Tongue (tissue), 2 donors: ENCODE data around the gene EPHA10. TPM values are rescaled to one million over a fixed set of nuclear protein-coding genes. Genes with fewer than 3 reads are reported as not detected.
"Not testable (repeated sequence)": the region's sequence is repeated elsewhere in the genome, so short reads cannot be mapped to it uniquely, and the experiment has no call there.

Experiments
- DNase-seq: peaks from one replicate; pipeline ENCODE4 v3.0.0-alpha.2; 2015
- total RNA-seq: library from RNA; depleted of rRNA; stranded (reverse); fragments of >200 nt; gene quantifications from one replicate; pipeline ENCODE4 v1.2.3, GENCODE V29; 2014

The EPHA10 gene
- total RNA-seq, 1 donor from 2014 or later = not detected

DNA sequence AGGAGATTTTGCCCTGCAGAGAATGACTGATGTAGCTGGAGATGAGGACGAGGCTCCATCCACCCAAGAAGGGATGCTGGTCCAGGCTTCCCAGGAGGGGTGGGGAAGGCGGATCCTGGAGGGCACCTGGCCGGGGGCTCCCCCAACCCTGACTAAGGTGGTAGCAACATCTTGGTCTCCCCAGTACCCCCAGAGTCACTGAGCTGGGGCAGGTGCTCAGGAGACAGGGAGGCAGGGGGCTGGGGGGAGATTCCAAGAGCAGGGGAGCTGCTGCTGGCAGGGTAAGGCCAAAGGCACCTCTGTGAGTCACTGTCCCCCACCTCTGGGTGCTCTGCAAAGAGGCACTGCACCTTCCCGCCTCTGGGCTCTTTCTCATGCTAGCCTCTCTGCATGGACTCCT lies 48.6 kb downstream of the EPHA10 start:
- no peak for DNase-seq

DNA sequence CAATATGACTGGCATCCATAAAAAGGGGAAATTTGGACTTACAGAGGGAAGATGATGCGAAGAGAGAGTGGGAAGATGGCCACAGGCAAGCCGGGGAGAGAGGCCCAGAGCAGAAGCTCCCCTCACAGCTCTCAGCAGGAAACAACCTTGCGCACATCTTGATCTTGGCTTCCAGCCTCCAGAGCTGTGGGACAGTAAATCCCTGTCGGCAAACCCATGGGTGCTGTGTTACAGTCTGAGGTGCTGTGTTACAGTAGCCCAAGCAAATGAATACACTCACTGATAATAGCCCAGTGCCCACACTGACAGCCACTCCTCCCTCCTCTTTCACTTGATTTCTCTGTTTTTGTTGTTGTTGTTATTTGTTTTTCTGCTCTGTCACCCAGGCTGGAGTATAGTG lies 50.2 kb downstream of the EPHA10 start:
- DNase-seq = no peak

DNA sequence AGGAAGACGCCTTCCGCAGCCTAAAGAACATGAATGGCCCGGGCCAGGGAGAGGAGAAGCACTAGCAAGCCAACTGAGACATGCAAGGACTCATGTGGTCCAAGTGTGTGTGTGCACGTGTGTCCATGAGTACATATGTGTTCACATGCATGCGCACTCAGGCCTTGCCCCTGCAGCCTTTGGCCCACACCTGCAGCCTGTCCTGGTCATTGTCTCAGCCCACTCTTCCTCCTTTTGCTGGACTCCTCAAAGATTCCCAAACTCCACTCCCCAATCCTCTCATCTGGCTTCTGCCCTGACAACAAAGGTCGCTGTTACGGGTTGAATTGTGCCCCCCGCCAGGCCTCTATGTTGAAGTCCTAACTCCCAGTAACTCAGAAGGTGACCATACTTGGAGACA lies 50.7 kb downstream of the EPHA10 start:
- DNase-seq = no peak

DNA sequence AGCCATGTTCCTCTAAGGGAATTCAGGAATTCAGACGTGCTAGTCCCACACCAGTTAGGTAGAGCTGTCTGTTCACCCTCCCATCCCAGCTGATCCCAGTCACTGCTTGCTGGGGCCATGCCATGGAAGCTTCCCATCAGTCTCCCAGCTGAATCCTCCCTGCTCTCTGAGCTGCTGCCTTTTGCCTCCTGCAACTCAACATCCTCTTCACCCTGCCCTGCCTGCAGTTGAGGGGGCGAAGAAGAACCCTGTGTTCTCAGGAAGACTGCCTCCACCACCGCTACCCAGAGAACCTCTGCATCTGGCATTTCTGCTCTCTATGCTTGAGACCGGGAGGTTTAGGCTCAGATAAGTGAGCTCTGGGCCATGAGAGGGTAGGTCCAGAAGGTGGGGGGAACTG lies 56.4 kb downstream of the EPHA10 start:
- no peak for DNase-seq

DNA sequence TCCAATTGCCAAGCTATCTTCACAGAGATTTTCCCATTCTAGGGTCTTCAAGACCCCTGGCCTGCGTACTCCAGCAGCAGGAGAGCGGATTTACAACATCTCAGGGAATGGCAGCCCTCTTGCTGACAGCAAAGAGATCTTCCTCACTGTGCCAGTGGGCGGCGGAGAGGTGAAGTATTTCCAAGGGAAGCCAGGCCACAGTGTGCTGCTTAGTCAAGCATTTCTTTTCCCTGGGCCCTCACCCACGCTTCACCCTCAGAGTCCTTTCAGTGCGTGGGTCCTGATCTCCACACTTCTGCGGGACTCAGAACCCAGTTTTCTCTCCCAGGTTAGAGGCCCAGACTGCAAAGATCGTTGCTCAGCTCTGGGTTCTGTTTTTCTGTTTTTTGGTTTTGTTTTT lies 59.5 kb downstream of the EPHA10 start:
- DNase-seq = no peak

DNA sequence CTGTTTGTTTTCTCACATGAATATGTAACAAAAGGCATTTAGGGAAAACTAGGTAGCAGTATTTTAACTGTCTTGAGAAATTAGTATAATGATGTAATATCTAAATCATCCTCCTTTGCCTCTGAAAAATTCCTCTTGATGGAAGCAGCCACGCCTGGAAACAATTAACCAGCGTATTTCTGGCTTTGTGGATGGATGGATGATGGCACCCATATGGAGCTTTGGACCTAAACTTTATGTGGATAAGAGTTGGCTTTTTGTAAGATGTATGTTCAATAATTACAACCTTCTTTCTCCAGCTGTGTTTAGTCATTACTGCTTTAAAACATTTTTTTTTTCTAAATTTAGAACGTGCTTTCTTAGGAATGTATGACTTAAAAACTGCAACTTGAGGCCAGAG lies 60.0 kb downstream of the EPHA10 start:
- DNase-seq = peak; percentile 55

DNA sequence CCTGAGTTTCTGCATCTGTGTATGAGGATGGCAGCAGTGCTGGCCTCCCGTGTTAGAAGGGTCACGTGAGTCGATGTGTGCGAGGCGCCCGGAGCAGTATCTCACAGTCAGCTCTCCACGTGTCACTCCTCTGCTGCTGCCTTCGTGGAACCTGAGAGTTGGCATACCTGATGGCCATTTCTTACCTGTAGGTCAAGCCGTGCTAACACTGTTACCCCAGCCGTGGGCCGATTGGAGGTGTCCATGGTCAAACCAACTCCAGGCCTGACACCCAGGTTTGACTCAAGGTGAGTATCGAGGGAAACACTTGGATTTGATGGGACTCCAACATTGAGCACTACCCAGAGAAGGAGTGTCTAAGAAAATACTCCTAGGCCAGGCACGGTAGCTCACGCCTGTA lies 61.9 kb downstream of the EPHA10 start:
- no peak for DNase-seq

DNA sequence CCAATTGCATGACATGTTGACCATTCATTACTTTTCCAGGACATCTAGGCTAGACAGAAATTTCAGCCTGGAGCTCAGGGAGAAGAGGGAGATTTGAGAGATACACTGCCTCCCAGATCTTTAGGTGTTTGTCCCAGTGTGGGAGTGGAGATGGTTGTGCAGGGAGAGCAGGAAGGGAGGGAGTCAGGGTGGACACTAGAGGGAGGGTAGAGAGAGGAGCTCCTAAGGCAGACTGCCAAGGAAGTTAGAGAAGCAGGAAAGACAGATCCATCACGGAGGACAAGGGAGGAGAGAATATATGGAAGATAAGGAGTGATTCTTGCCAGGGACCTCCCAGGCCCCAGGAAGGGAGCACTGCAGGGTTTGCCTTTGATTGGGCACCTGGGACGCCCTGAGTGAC lies 63.9 kb downstream of the EPHA10 start:
- no peak for DNase-seq

DNA sequence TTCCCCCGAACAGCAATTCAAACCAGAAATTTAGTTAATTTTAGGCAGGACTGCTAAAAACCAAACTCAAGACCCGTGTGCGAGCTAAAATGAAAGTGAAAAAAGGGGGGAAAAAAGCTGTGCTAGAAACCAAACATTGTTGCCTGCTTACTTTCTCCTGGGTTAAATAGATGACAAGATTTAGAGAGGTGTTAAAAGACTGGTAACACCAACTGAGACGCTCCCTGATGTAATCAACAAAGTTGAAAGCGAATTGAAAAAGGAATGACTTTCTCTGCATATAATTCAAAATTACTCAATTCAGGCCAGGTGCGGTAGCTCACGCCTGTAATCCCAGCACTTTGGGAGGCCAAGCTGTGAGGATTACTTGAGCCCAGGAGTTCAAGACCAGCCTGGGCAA lies 65.8 kb downstream of the EPHA10 start:
- no peak for DNase-seq

DNA sequence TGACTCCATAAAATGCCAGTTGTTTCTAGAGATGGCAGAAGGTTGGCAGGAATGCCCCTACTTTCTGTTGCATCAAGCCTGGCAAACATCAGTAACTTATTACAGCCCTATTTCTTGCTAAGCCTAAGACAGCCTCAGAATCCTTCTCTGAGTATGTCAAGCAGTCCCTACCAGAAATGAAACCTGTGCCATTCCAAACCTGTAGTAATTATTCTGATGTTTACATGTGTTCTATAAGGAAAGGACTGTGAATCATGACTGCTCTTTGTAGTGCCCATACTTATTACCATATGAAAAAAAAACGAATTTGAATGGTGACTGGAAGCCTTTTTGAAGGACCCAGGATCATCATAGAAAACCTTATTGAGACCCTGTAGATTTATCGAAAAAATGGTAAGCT lies 67.2 kb downstream of the EPHA10 start:
- no peak for DNase-seq

DNA sequence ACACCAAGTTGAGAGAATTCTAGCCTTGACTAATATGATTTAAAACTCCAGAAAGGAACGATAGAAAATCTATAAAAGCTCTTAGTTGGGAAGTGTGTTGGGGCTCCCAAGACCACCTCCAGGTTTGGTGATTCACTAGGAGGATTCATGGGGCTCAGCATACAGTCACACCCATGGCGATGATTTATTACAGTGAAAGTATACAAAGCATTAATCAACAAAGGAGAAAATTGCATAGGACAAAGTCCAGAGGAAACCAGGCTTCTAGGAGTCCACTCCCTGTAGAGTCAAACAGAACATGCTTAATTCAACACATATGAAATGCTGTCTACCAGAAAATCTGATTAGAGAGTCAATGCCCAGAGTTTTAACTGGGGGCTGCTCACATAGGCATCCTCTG lies 67.8 kb downstream of the EPHA10 start:
- no peak for DNase-seq

DNA sequence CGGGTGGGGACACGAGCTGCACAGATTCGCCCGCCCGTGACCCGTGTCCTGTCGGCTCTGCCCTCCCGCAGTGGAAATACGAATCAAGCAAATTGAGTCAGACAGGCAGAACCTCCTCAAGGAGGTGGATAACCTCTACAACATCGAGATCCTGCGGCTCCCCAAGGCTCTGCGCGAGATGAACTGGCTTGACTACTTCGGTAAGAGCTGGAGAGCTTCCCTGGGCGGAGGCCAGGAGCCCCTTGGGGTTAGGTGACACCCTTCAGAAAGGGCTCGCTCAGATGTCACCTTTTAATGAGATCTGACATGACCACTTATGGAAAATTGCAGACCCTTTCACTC lies 72.1 kb downstream of the EPHA10 start:
- no peak for DNase-seq

DNA sequence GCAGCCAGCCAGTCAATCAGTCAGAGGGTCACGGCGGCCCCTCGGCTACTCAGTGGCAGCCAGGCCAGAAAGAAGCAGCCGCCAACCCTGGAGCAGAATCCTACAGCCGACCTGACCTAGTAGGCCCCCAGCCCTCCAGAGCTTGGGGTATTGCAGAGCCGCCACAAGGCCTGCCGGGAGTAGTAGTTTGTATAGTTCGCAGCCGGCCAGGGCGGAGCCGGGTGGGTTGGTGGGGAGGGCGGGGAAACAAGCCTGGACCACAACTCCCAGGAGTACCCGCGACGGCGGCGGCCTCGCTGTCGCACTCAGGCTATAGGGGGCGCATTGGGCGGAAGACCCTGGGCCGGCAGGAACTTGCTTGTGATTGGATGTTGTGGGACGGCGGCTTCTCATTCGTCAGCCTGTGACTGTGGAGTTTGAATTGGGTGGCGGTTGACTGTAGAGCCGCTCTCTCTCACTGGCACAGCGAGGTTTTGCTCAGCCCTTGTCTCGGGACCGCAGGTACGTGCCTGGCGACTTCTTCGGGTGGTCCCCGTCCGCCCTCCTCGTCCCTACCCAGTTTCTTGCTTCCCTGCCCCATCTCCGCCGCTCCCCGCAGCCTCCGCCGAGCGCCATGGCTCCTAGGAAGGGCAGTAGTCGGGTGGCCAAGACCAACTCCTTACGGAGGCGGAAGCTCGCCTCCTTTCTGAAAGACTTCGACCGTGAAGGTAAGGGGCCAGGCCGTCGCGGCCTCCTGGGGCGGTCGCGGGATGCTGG lies 72.7 kb downstream of the EPHA10 start, which contains the start of gene CDCA8:
CDCA8 (plus strand) TSS at position 439 of the 756 bp plus-strand sequence; CDS start at position 614, 175 bp downstream.
- peak; percentile 99 for DNase-seq

DNA sequence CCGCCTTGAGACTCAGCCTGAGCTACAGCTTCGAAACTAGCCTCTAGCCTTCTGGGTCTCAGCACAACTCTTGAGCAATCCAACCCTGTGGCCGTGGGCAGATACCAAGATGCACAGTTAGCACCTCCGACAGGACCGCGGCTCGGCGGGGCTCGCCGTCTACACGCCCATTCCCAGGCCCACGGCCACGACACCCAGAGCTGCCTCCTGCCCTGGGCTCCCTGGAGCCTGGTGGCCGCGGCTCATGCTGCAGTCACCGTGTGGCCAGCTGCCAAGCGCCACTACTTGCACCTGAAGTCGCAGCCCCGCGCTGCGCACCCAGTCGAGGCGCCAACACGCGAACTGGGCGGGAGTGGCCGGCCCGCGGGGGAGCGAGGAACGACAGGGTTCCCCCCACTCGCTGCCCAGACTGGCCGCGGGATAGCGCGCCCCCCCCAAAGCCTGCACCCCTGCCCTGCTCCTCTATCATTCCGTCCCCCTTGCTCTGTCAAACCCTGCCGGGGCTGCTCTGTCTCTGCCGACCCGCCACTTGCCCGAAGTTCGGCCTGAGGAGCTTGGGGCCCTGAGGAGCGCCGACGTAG lies 73.3 kb downstream of the EPHA10 start:
- no peak for DNase-seq

DNA sequence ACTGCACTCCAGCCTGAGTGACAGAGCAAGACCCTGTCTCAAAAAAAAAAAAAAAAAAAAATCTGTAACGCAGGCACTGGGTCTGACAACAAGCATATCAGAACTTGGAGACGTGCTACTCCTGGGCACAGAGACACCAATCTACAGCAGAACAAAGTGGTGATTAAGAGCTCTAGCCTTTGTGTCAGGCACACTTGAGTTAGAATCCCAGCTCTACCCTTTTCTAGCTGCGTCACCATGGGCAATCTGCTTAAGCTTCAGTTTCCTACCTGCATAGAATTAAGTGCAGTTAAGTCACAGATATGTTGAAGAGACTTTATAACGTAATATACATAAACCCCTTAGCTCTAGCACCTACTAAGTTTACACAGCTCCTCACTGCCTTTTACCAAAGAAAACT lies 76.0 kb downstream of the EPHA10 start:
- DNase-seq = no peak

DNA sequence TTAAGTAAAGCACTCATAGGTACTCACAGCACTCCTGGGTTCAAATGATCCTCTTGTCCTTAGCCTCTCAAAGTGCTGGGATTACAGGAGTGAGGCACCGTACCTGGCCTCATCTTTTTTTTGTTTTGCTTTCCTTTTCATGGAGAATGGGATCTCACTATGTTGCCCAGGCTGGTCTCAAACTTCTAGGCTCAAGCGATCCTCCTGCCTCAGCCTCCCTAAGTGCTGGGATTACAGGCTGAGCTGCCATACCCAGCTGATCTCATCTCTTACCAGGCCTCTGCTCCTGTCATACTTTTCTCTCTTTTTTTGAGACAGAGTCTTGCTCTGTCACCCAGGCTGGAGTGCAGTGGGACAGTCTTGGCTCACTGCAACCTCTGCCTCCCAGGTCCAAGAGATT lies 77.2 kb downstream of the EPHA10 start:
- DNase-seq = not testable (repeated sequence)

DNA sequence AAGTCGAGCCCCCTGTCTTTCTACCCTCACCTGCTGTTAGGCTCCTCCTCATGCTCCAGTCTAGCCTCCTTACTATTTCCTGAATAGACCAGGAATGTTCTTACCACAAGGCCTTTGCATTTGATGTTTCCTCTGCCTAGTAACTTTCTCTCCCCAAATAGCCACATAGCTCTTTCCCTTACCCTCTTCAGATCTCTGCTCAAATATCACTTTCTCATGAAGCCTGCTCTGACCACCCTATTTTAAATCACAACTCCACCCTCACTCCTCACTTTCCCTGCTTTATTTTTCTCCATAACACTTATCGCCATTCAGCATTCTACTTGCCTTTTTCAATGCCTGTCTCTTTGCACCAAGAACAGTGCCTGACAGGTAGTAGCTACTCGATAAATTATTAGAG lies 79.2 kb downstream of the EPHA10 start:
- DNase-seq = no peak

DNA sequence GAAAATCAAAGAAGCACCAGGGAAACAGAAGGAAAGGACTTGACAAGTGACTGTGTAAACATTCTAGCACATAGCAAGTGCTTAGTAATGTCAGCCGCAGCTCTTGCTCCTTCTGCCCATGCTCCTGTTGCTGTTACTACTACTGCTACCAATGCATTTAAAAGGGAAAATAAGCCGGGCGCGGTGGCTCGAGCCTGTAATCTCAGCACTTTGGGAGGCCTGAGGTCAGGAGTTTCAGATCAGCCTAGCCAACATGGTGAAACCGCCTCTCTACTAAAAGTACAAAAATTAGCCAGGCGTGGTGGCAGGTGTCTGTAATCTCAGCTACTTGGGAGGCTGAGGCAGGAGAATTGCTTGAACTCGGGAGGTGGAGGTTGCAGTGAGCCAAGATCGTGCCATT lies 80.7 kb downstream of the EPHA10 start:
- not testable (repeated sequence) for DNase-seq

DNA sequence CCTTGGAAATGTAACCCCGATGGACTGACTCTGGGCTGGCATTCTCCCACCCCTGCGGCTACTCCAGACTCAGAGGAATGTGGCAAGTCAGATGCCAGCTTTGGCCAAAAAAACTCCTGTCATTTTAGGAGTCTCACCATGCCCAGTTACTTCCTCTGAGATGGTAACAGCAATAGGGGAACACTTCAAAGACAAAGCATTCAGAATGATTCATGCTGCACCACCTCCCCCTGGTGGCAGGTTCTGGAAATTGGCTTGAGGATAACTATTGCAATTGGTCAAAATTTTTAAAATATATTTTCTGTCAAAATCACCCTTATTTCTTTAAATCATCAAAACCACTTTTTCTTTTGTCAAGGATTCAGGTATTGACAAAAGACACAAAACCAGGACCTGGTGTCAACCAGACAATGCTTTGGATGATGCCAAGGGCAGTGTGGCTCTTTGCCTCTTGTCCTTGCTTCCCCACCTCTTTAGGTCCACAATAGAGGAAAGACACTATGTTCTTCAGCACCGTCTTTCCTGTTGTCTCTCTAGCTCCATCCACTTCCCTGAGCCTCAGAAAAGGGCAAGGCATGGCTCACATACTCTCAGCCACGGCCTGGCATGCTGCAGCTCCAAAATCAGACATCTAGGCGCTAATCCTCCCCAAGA lies 82.5 kb downstream of the EPHA10 start:
- peak; percentile 87 for DNase-seq

DNA sequence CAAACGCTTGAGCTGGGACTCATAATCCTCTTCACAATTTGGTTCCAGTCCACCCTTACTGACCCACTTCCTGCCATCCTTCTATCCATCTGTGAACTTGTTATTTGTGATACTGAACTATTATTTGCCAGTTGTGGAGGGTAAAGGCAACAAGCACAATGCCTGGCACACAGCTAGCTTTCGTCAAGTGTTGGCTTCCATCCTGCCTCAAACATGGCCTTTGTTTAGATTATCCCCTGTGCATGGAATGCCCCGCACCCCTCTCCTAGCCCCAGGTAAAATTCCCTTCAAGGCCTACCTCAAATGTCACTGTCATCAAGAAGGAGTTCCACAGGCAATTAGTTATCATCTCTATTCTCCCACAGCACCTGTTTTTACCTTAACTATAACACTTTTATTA lies 84.0 kb downstream of the EPHA10 start:
- no peak for DNase-seq

DNA sequence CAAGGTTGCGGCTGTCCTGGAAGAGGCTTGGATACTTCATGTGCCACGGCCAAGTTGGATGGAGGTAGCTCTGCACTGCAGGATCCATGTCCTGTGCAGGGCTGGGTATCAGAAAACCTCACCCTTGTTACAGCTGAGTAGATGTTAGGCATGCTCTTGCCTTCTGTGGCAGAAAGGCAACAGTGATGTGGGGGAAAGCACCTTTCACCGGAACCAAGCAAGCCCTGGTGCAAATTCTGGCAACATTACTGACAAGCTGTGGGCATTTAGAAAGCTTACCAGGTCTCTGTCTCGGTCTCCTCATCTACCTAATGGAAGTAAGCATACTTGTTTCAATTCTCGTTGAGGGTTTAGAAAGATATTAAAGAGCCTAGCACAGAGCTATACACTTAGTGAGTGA lies 87.1 kb downstream of the EPHA10 start:
- no peak for DNase-seq

DNA sequence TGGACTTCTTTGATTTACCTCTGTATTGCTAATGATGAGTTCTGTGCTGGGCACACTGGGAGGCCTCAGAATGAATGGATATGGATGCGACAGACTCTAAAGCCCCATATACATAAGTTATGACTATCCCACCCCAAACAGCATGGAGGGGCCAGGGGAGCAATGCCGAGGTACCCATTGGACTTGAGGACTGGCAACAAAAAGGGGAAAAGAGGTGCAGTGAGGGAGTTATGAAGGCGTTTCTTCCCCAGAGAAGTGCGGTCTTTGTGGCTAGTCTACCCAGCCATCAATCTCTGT lies 87.8 kb downstream of the EPHA10 start:
- no peak for DNase-seq

DNA sequence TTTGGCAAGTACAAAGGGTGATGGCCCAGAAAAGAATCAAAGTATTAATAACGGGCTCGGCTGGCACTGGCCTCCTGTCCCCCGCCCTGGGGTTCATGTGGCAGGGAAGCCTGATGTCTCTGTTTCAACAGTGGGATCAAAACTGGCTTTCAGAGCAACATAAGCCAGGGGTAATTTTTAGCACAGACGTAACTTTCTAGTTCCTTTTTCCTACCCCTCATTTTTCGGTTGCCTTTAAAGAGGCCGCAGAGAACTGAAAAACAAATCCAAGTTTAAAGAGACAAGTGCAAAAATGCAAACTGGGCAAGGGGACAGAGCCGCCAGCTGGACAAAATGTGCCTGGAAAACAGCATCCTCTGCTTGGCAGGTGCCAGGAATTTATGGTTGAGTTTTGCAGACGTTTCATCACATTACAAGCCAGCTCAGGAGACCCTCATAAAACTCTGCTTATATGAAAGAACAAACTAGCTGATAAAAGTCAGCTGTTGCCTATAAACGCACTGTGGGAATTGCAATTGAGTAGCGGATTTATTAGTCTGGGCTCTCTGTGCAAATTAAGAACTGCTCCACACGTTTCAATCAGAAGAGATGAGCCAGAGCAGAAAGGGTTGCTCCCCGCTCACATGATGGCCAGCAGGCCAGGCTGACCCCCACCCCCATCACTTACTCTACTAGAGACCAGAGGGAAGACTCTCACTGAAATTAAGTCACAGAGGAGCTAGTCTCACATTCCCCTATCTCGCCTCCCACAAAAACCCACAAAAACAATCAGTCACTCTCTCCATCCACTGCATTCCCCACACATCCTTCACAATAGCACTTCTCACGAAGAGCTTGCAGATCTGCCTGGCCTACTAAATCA lies 88.4 kb downstream of the EPHA10 start:
- DNase-seq = peak; percentile 74
